ENCODE data around the gene ARF5. TPM values are rescaled to one million over a fixed set of nuclear protein-coding genes. Genes with fewer than 3 reads are reported as not detected.

Gene ARF5
- total and polyA plus RNA-seq, 2 of the 8 experiments (the other 6 are each of a cell fraction or from before 2014, with no cell fraction given): 154 to 579 TPM

DNA sequence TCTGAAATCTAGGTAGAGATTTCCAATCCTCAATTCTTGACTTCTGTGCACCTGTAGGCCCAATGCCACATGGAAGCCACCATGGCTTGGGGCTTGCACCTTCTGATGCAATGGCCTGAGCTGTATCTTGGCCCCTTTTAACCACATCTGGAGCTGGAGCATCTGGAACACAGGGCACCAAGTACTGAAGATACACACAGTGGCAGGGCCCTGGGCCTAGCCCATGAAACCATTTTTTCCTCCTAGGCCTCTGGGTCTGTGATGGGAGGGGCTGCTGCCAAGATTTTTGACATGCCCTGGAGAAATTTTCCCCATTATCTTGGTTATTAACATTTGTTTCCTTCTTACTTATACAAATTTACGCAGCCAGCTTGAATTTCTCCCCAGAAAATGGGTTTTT, 41.9 kb upstream of the ARF5 start (continued):
- TF ChIP-seq, protein P1, sequence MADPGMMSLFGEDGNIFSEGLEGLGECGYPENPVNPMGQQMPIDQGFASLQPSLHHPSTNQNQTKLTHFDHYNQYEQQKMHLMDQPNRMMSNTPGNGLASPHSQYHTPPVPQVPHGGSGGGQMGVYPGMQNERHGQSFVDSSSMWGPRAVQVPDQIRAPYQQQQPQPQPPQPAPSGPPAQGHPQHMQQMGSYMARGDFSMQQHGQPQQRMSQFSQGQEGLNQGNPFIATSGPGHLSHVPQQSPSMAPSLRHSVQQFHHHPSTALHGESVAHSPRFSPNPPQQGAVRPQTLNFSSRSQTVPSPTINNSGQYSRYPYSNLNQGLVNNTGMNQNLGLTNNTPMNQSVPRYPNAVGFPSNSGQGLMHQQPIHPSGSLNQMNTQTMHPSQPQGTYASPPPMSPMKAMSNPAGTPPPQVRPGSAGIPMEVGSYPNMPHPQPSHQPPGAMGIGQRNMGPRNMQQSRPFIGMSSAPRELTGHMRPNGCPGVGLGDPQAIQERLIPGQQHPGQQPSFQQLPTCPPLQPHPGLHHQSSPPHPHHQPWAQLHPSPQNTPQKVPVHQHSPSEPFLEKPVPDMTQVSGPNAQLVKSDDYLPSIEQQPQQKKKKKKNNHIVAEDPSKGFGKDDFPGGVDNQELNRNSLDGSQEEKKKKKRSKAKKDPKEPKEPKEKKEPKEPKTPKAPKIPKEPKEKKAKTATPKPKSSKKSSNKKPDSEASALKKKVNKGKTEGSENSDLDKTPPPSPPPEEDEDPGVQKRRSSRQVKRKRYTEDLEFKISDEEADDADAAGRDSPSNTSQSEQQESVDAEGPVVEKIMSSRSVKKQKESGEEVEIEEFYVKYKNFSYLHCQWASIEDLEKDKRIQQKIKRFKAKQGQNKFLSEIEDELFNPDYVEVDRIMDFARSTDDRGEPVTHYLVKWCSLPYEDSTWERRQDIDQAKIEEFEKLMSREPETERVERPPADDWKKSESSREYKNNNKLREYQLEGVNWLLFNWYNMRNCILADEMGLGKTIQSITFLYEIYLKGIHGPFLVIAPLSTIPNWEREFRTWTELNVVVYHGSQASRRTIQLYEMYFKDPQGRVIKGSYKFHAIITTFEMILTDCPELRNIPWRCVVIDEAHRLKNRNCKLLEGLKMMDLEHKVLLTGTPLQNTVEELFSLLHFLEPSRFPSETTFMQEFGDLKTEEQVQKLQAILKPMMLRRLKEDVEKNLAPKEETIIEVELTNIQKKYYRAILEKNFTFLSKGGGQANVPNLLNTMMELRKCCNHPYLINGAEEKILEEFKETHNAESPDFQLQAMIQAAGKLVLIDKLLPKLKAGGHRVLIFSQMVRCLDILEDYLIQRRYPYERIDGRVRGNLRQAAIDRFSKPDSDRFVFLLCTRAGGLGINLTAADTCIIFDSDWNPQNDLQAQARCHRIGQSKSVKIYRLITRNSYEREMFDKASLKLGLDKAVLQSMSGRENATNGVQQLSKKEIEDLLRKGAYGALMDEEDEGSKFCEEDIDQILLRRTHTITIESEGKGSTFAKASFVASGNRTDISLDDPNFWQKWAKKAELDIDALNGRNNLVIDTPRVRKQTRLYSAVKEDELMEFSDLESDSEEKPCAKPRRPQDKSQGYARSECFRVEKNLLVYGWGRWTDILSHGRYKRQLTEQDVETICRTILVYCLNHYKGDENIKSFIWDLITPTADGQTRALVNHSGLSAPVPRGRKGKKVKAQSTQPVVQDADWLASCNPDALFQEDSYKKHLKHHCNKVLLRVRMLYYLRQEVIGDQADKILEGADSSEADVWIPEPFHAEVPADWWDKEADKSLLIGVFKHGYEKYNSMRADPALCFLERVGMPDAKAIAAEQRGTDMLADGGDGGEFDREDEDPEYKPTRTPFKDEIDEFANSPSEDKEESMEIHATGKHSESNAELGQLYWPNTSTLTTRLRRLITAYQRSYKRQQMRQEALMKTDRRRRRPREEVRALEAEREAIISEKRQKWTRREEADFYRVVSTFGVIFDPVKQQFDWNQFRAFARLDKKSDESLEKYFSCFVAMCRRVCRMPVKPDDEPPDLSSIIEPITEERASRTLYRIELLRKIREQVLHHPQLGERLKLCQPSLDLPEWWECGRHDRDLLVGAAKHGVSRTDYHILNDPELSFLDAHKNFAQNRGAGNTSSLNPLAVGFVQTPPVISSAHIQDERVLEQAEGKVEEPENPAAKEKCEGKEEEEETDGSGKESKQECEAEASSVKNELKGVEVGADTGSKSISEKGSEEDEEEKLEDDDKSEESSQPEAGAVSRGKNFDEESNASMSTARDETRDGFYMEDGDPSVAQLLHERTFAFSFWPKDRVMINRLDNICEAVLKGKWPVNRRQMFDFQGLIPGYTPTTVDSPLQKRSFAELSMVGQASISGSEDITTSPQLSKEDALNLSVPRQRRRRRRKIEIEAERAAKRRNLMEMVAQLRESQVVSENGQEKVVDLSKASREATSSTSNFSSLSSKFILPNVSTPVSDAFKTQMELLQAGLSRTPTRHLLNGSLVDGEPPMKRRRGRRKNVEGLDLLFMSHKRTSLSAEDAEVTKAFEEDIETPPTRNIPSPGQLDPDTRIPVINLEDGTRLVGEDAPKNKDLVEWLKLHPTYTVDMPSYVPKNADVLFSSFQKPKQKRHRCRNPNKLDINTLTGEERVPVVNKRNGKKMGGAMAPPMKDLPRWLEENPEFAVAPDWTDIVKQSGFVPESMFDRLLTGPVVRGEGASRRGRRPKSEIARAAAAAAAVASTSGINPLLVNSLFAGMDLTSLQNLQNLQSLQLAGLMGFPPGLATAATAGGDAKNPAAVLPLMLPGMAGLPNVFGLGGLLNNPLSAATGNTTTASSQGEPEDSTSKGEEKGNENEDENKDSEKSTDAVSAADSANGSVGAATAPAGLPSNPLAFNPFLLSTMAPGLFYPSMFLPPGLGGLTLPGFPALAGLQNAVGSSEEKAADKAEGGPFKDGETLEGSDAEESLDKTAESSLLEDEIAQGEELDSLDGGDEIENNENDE (IDR thresholded peaks at IDR 0.05; ENCODE audit: insufficient replicate concordance, low read length): no peak
- TF ChIP-seq NANOG (IDR thresholded peaks at IDR 0.05; ENCODE audit: insufficient read depth, low read depth, low read length, poor library complexity, severe bottlenecking) (no peak), EGR1 (IDR thresholded peaks at IDR 0.05; ENCODE audit: borderline replicate concordance, low read depth, low read length) (no peak), SP4 (IDR thresholded peaks at IDR 0.05; ENCODE audit: low read length) (no peak), CEBPB (IDR thresholded peaks at IDR 0.05; ENCODE audit: low read depth, low read length) (no peak), PHF8 (conservative IDR thresholded peaks at IDR 0.05; ENCODE audit: low read depth, low read length) (no peak), SAP30 (IDR thresholded peaks at IDR 0.05; ENCODE audit: insufficient read depth, insufficient replicate concordance, low read length) (no peak), HDAC6 (IDR thresholded peaks at IDR 0.05; ENCODE audit: low read depth, low read length) (no peak), BRCA1 (IDR thresholded peaks at IDR 0.05; ENCODE audit: low read depth, low read length) (no peak), POU5F1 (IDR thresholded peaks at IDR 0.05; ENCODE audit: low read depth, low read length) (no peak)
- TF ChIP-seq, protein P2, sequence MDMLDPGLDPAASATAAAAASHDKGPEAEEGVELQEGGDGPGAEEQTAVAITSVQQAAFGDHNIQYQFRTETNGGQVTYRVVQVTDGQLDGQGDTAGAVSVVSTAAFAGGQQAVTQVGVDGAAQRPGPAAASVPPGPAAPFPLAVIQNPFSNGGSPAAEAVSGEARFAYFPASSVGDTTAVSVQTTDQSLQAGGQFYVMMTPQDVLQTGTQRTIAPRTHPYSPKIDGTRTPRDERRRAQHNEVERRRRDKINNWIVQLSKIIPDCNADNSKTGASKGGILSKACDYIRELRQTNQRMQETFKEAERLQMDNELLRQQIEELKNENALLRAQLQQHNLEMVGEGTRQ (IDR thresholded peaks at IDR 0.05; ENCODE audit: low read length): no peak
